OCI-M2 (cell line): Measurements from ENCODE around the gene TPO.
"Not testable (repeated sequence)": the region's sequence is repeated elsewhere in the genome, so short reads cannot be mapped to it uniquely, and the experiment has no call there.

Experiments used
- DNase-seq: peaks from one replicate; lab custom pipeline; 2025; ENCODE audit not compliant: unreplicated experiment; lab: John Stamatoyannopoulos, UW

TPO gene

GRCh38 chr2:1413156-1413710, at the start of gene TPO:
Gene TPO (plus strand): TSS chr2:1413463. CDS start chr2:1414409, 946 bp downstream.
- no peak for DNase-seq

- DNase-seq = no peak
Observed at GRCh38 chr2:1366546-1367134, 46.6 kb upstream of the TPO start.

GRCh38 chr2:1367601-1368000, 45.7 kb upstream of the TPO start:
- no peak for DNase-seq

GRCh38 chr2:1369905-1370304, 43.4 kb upstream of the TPO start:
- DNase-seq = no peak

- DNase-seq = no peak
Observed at GRCh38 chr2:1370461-1370860, 42.8 kb upstream of the TPO start.

GRCh38 chr2:1371082-1371481, 42.2 kb upstream of the TPO start:
- no peak for DNase-seq

- DNase-seq = no peak
Observed at GRCh38 chr2:1373830-1374229, 39.4 kb upstream of the TPO start.

GRCh38 chr2:1374287-1374686, 39.0 kb upstream of the TPO start:
- DNase-seq = no peak

- no peak for DNase-seq
Observed at GRCh38 chr2:1375794-1376193, 37.5 kb upstream of the TPO start.

- no peak for DNase-seq
Observed at GRCh38 chr2:1377473-1377872, 35.8 kb upstream of the TPO start.

GRCh38 chr2:1378456-1379150, 34.7 kb upstream of the TPO start:
- DNase-seq = no peak

- DNase-seq = no peak
Observed at GRCh38 chr2:1381644-1382043, 31.6 kb upstream of the TPO start.

GRCh38 chr2:1387954-1388725, 25.1 kb upstream of the TPO start:
- not testable (repeated sequence) for DNase-seq

GRCh38 chr2:1390118-1390517, 23.1 kb upstream of the TPO start:
- DNase-seq = not testable (repeated sequence)

GRCh38 chr2:1393321-1393720, 19.9 kb upstream of the TPO start:
- DNase-seq = no peak

GRCh38 chr2:1394709-1395408, 18.4 kb upstream of the TPO start:
- no peak for DNase-seq

- DNase-seq = no peak
Observed at GRCh38 chr2:1397350-1397749, 15.9 kb upstream of the TPO start.

- no peak for DNase-seq
Observed at GRCh38 chr2:1398191-1398590, 15.1 kb upstream of the TPO start.

- DNase-seq = no peak
Observed at GRCh38 chr2:1400943-1401735, 12.1 kb upstream of the TPO start.

- DNase-seq = no peak
Observed at GRCh38 chr2:1402064-1402463, 11.2 kb upstream of the TPO start.
